Lung (tissue), 12 donors: ENCODE measurements around the gene MAGEF1. TPM values are rescaled to one million over a fixed set of nuclear protein-coding genes. Genes with fewer than 3 reads are reported as not detected.

Source experiments
- ATAC-seq: fragments of 200-7000 bp; cut with Tn5 transposase; one replicate; pipeline ENCODE4 v1.9.1; 2020; ENCODE audit warnings: moderate number of reproducible peaks; ENCODE audit not compliant: insufficient read depth, low FRiP score
- DNase-seq, 3 donors: peaks; one replicate each; pipeline ENCODE4 v3.0.0-alpha.2; 2013 to 2017
- H3K27ac ChIP-seq, 2 donors: one replicate each; pipeline ENCODE4 v1.5.1; 2013; ENCODE audit warnings: mild to moderate bottlenecking in 2 of 2, moderate library complexity in 2 of 2, control low read depth in 1 of 2, inconsistent platforms in 1 of 2, low read depth in 1 of 2, low read length in 1 of 2
- H3K27me3 ChIP-seq, 3 donors: one replicate each; pipeline ENCODE4 v1.5.1; 2013; ENCODE audit warnings: low read length in 2 of 3; ENCODE audit not compliant: control insufficient read depth in 3 of 3, insufficient read depth in 3 of 3
- H3K36me3 ChIP-seq, 4 donors: one replicate each; pipeline ENCODE4 v1.5.1; 2013; ENCODE audit warnings: low read length in 4 of 4, mild to moderate bottlenecking in 1 of 4, moderate library complexity in 1 of 4; ENCODE audit not compliant: control insufficient read depth in 4 of 4, insufficient read depth in 4 of 4
- H3K4me1 ChIP-seq, 5 donors: one replicate each; pipeline ENCODE4 v1.5.1; 2013; ENCODE audit warnings: low read length in 5 of 5, mild to moderate bottlenecking in 2 of 5, moderate library complexity in 1 of 5; ENCODE audit not compliant: control insufficient read depth in 5 of 5, insufficient read depth in 5 of 5
- H3K4me3 ChIP-seq: one replicate; pipeline ENCODE4 v1.5.1; 2013; ENCODE audit warnings: mild to moderate bottlenecking, control low read depth, moderate library complexity
- H3K9ac ChIP-seq, 2 donors: one replicate each; pipeline ENCODE4 v1.5.1; 2013; ENCODE audit warnings: low read length in 2 of 2, control low read depth in 1 of 2; ENCODE audit not compliant: insufficient read depth in 1 of 2
- H3K9me3 ChIP-seq, 4 donors: one replicate each; pipeline ENCODE4 v1.5.1; 2013; ENCODE audit warnings: low read length in 3 of 4, mild to moderate bottlenecking in 1 of 4, moderate library complexity in 1 of 4; ENCODE audit not compliant: control insufficient read depth in 4 of 4, insufficient read depth in 3 of 4
- CTCF ChIP-seq: IDR thresholded peaks from 2 replicates; pipeline ENCODE4 v1.5.1; 2012; ENCODE audit warnings: mild to moderate bottlenecking; ENCODE audit errors: control extremely low read depth, extremely low read depth
- WGBS, 2 donors: extraction: QIAGEN DNeasy Blood & Tissue Kit; methylation state at CpG; one replicate each; pipeline ENCODE4 v1.1.7; 2013; 5-methylcytosine and 5-hydroxymethylcytosine counted together
- polyA plus RNA-seq, 2 donors: library from polyadenylated mRNA; stranded (reverse); fragments of 200-250 nt; gene quantifications; one replicate each; pipeline ENCODE4 v1.2.1, GENCODE V29; 2013
- total RNA-seq, 2 donors: library from RNA; depleted of rRNA in 1 of 2; stranded (reverse); fragments of >200 nt in 1 of 2; gene quantifications; one replicate each; pipeline ENCODE4 v1.2.1, GENCODE V29; 2014 to 2021
- donor health status: control.
- donor health status: control.
- donor health status: Bipolar disorder and iron deficiency.
- donor health status: healthy.
- donor health status: DM: yes; HTN: yes; CAD: no.

MAGEF1 gene
- total and polyA plus RNA-seq, 4 donors = 30.1 to 36.1 (median 33.1) TPM

GRCh38 chr3:184760337-184761074 lies 48.6 kb upstream of the MAGEF1 start:
- H3K9me3 ChIP-seq = no peaks in the 10 kb centered on the region
- no peak overlapping the region for H3K4me3 ChIP-seq
- no peaks in the 10 kb centered on the region for H3K36me3 ChIP-seq
- no peak for TF ChIP-seq CTCF
- WGBS, 2 donors = 88 to 93% methylated on average over 8 of the region's 8 CpGs
- H3K27me3 ChIP-seq = no peaks in the 10 kb centered on the region
- peaks cover 0 to 47% (median 29%) of the 10 kb centered on the region in 5 donors for H3K4me1 ChIP-seq
- DNase-seq (peak in 1 of 3 donors; percentile 44), ATAC-seq (no peak)
- H3K9ac ChIP-seq = peak overlapping the region in 1 of 2 donors; percentile 19
- H3K27ac ChIP-seq = no peak overlapping the region

GRCh38 chr3:184759666-184760200 lies 47.9 kb upstream of the MAGEF1 start:
- TF ChIP-seq CTCF = no peak
- Histone ChIP-seq H3K9ac (peak overlapping the region in 1 of 2 donors; percentile 47), H3K36me3 (no peaks in the 10 kb centered on the region), H3K27ac (no peak overlapping the region), H3K4me3 (no peak overlapping the region), H3K4me1 (peaks cover 0 to 50% (median 29%) of the 10 kb centered on the region in 5 donors), H3K9me3 (no peaks in the 10 kb centered on the region), H3K27me3 (no peaks in the 10 kb centered on the region)
- DNase-seq = peak in 1 of 3 donors; percentile 27
- 76 to 92% methylated on average over 14 of the region's 14 CpGs for WGBS, 2 donors
- ATAC-seq = no peak

GRCh38 chr3:184758056-184758455 lies 46.2 kb upstream of the MAGEF1 start:
- no peak overlapping the region for H3K27ac ChIP-seq
- H3K9me3 ChIP-seq = no peaks in the 10 kb centered on the region
- no peak overlapping the region for H3K9ac ChIP-seq
- ATAC-seq (no peak), DNase-seq (no peak)
- H3K4me3 ChIP-seq = no peak overlapping the region
- no peaks in the 10 kb centered on the region for H3K36me3 ChIP-seq
- no peaks in the 10 kb centered on the region for H3K27me3 ChIP-seq
- no peak for TF ChIP-seq CTCF
- WGBS, 2 donors = 86 to 97% methylated on average over 11 of the region's 11 CpGs
- H3K4me1 ChIP-seq = peaks cover 0 to 50% (median 29%) of the 10 kb centered on the region in 5 donors
